ENCODE measurements around the gene OR2A42. TPM values are rescaled to one million over a fixed set of nuclear protein-coding genes. Genes with fewer than 3 reads are reported as not detected.
"Not testable (repeated sequence)": the region's sequence is repeated elsewhere in the genome, so short reads cannot be mapped to it uniquely, and the experiment has no call there.

OR2A42 gene
- total and polyA plus RNA-seq, 2 donors (not counting 1 experiment from before 2014, with no cell fraction given) = 0.10 to 0.31 TPM

DNA sequence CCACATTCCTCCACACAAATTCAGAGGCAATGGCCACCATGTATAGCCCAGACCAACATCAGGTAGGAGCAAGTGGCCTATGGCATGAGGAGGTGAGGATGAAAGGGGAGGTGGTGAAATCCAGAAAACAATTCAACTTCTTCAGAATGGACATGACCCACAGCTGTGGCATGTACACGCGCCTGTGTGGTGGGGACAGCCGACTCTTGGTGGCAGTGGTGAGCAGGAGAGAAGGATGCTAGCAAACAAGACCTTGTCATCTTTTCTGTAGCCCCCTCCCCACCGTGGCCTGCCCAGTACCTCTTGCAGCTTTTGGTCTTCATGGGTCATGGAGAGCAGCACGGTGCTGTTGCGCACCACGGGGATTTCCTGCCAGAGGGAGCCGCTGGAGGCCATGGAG, 42.6 kb upstream of the OR2A42 start:
- ATAC-seq (ENCODE audit: low read depth); intact Hi-C loops (cut with micrococcal nuclease); H3K4me1 ChIP-seq (ENCODE audit: control insufficient read depth in 2 of 2, insufficient read depth in 2 of 2, low read length in 2 of 2); H3K27ac Mint-ChIP-seq; H3K27me3 Mint-ChIP-seq; POLR2A ChIA-PET; H3K4me1 Mint-ChIP-seq; H3K36me3 ChIP-seq (replicated peaks in 1 of 2; ENCODE audit: control extremely low read depth in 1 of 2, control insufficient read depth in 1 of 2, extremely low read depth in 1 of 2, insufficient read depth in 2 of 2, low read length in 1 of 2); H3K4me2 ChIP-seq (replicated peaks; ENCODE audit: low read depth, low read length, poor library complexity, severe bottlenecking); H3K4me3 Mint-ChIP-seq; H3K27me3 ChIP-seq (replicated peaks in 1 of 4; ENCODE audit: control extremely low read depth in 1 of 4, control insufficient read depth in 3 of 4, insufficient read depth in 4 of 4, low read length in 3 of 4); H2AFZ ChIP-seq (ENCODE audit: insufficient read depth, low read depth, low read length, poor library complexity, severe bottlenecking); H3K27ac ChIP-seq (ENCODE audit: low read length in 2 of 2); H3K4me3 ChIP-seq (ENCODE audit: control extremely low read depth in 1 of 5, extremely low read depth in 1 of 5, insufficient read depth in 1 of 5, low read depth in 2 of 5, low read length in 4 of 5); H3K79me2 ChIP-seq (ENCODE audit: control insufficient read depth, insufficient read depth, low read length); DNase-seq; H3K9me3 ChIP-seq (ENCODE audit: control extremely low read depth in 1 of 3, control insufficient read depth in 2 of 3, insufficient read depth in 1 of 3, low read length in 2 of 3); H3K9ac ChIP-seq (ENCODE audit: low read length); H3K9me3 Mint-ChIP-seq (ENCODE audit: insufficient read depth); H4K20me1 ChIP-seq (ENCODE audit: control insufficient read depth, insufficient read depth, low read length, poor library complexity, severe bottlenecking); CTCF ChIA-PET: not testable (repeated sequence)
- no CpG with 5 or more reads among the region's 8 CpGs for WGBS (ENCODE audit: insufficient coverage)

DNA sequence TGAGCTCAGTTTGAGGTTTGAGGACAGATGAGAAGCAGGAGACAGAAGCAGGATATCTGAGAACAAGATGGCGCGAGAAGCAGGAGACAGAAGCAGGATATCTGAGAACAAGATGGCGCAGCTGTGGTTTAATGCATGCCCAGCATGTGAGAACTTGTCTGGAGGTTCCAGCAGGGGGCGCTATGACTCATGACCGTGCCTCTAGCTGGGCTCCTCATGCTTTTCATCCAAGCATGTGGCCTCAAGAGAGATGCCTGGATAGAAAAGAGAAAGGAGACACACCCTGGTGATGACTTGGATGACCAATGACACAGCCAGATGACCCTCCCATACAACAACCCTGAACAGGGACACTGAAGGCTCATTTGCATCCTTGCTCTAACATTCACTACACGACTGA, 40.6 kb upstream of the OR2A42 start:
- H4K20me1 ChIP-seq (ENCODE audit: control insufficient read depth, insufficient read depth, low read length, poor library complexity, severe bottlenecking); H3K4me3 Mint-ChIP-seq; intact Hi-C loops (cut with micrococcal nuclease); H3K27me3 ChIP-seq (replicated peaks in 1 of 4; ENCODE audit: control extremely low read depth in 1 of 4, control insufficient read depth in 3 of 4, insufficient read depth in 4 of 4, low read length in 3 of 4); ATAC-seq (ENCODE audit: low read depth); H3K4me1 Mint-ChIP-seq; H3K4me3 ChIP-seq (ENCODE audit: control extremely low read depth in 1 of 5, extremely low read depth in 1 of 5, insufficient read depth in 1 of 5, low read depth in 2 of 5, low read length in 4 of 5); H3K4me1 ChIP-seq (ENCODE audit: control insufficient read depth in 2 of 2, insufficient read depth in 2 of 2, low read length in 2 of 2); H3K9me3 ChIP-seq (ENCODE audit: control extremely low read depth in 1 of 3, control insufficient read depth in 2 of 3, insufficient read depth in 1 of 3, low read length in 2 of 3); H3K9me3 Mint-ChIP-seq (ENCODE audit: insufficient read depth); H3K27me3 Mint-ChIP-seq; H3K27ac ChIP-seq (ENCODE audit: low read length in 2 of 2); H2AFZ ChIP-seq (ENCODE audit: insufficient read depth, low read depth, low read length, poor library complexity, severe bottlenecking); DNase-seq; H3K27ac Mint-ChIP-seq; H3K79me2 ChIP-seq (ENCODE audit: control insufficient read depth, insufficient read depth, low read length); CTCF ChIA-PET; H3K4me2 ChIP-seq (replicated peaks; ENCODE audit: low read depth, low read length, poor library complexity, severe bottlenecking); H3K9ac ChIP-seq (ENCODE audit: low read length); POLR2A ChIA-PET; H3K36me3 ChIP-seq (replicated peaks in 1 of 2; ENCODE audit: control extremely low read depth in 1 of 2, control insufficient read depth in 1 of 2, extremely low read depth in 1 of 2, insufficient read depth in 2 of 2, low read length in 1 of 2): not testable (repeated sequence)
- 100% methylated on average over 2 of the region's 6 CpGs for WGBS (ENCODE audit: insufficient coverage)

DNA sequence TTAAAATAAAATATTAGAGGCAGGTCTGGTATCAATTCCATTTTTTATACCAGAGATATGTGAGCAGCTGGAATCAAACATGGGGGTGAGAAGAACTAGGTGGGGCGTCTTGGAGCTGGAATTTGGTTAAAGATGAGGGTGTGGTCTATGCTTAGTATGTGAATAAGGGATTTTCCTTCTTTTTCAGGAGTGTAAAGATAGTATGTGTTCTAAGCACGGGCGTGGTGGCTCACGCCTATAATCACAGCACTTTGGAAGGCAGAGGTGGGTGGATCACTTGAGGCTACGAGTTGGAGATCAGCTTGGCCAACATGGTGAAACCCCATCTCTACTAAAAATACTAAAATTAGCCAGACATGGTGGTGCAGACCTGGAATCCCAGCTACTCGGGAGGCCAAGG, 35.9 kb upstream of the OR2A42 start:
- H3K4me2 ChIP-seq (replicated peaks; ENCODE audit: low read depth, low read length, poor library complexity, severe bottlenecking); CTCF ChIA-PET; H3K9me3 Mint-ChIP-seq (ENCODE audit: insufficient read depth): not testable (repeated sequence)

DNA sequence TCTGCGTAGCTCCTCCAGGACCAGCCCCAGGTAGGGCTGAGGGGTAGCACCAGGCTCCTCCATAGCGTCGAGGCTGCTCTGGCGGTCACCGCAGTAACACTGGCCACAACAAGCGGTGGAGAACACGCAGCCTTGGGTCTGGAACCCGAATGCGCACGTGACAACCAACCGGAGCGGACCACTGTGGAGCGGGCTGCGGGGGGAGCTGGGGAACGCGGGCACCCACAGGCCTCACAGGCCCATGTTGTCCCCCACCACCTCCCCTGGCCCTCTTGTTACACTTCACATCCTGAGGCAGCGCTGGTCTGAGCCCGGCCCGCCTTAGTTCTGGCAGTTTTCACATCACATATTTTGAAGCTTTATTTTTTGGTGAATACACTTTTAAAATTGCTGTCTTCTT, 29.8 kb upstream of the OR2A42 start, which contains the start of gene CTAGE8:
TSS of gene CTAGE8 (minus strand) at position 101 of the 400 bp plus-strand sequence. CDS start at position 63, 38 bp downstream.
- H3K27me3 ChIP-seq (replicated peaks in 1 of 4; ENCODE audit: control extremely low read depth in 1 of 4, control insufficient read depth in 3 of 4, insufficient read depth in 4 of 4, low read length in 3 of 4); H2AFZ ChIP-seq (ENCODE audit: insufficient read depth, low read depth, low read length, poor library complexity, severe bottlenecking); CTCF ChIA-PET; H3K36me3 ChIP-seq (replicated peaks in 1 of 2; ENCODE audit: control extremely low read depth in 1 of 2, control insufficient read depth in 1 of 2, extremely low read depth in 1 of 2, insufficient read depth in 2 of 2, low read length in 1 of 2); H3K4me3 Mint-ChIP-seq; H3K9ac ChIP-seq (ENCODE audit: low read length); H3K4me2 ChIP-seq (replicated peaks; ENCODE audit: low read depth, low read length, poor library complexity, severe bottlenecking); H3K27me3 Mint-ChIP-seq; H4K20me1 ChIP-seq (ENCODE audit: control insufficient read depth, insufficient read depth, low read length, poor library complexity, severe bottlenecking); DNase-seq; H3K9me3 Mint-ChIP-seq (ENCODE audit: insufficient read depth); H3K79me2 ChIP-seq (ENCODE audit: control insufficient read depth, insufficient read depth, low read length); H3K27ac ChIP-seq (ENCODE audit: low read length in 2 of 2); H3K4me1 ChIP-seq (ENCODE audit: control insufficient read depth in 2 of 2, insufficient read depth in 2 of 2, low read length in 2 of 2); H3K4me1 Mint-ChIP-seq; intact Hi-C loops (cut with micrococcal nuclease); ATAC-seq (ENCODE audit: low read depth); H3K27ac Mint-ChIP-seq; H3K9me3 ChIP-seq (ENCODE audit: control extremely low read depth in 1 of 3, control insufficient read depth in 2 of 3, insufficient read depth in 1 of 3, low read length in 2 of 3); H3K4me3 ChIP-seq (ENCODE audit: control extremely low read depth in 1 of 5, extremely low read depth in 1 of 5, insufficient read depth in 1 of 5, low read depth in 2 of 5, low read length in 4 of 5); POLR2A ChIA-PET: not testable (repeated sequence)
- no CpG with 5 or more reads among the region's 19 CpGs for WGBS (ENCODE audit: insufficient coverage)

More for the DNA sequence above, 35.9 kb upstream of the OR2A42 start:
- H3K27me3 Mint-ChIP-seq; ATAC-seq (ENCODE audit: low read depth); H3K27me3 ChIP-seq (replicated peaks in 1 of 4; ENCODE audit: control extremely low read depth in 1 of 4, control insufficient read depth in 3 of 4, insufficient read depth in 4 of 4, low read length in 3 of 4); H4K20me1 ChIP-seq (ENCODE audit: control insufficient read depth, insufficient read depth, low read length, poor library complexity, severe bottlenecking); H3K9ac ChIP-seq (ENCODE audit: low read length); H3K4me1 ChIP-seq (ENCODE audit: control insufficient read depth in 2 of 2, insufficient read depth in 2 of 2, low read length in 2 of 2); H3K27ac Mint-ChIP-seq; H3K36me3 ChIP-seq (replicated peaks in 1 of 2; ENCODE audit: control extremely low read depth in 1 of 2, control insufficient read depth in 1 of 2, extremely low read depth in 1 of 2, insufficient read depth in 2 of 2, low read length in 1 of 2); H3K4me3 Mint-ChIP-seq; H2AFZ ChIP-seq (ENCODE audit: insufficient read depth, low read depth, low read length, poor library complexity, severe bottlenecking); H3K4me3 ChIP-seq (ENCODE audit: control extremely low read depth in 1 of 5, extremely low read depth in 1 of 5, insufficient read depth in 1 of 5, low read depth in 2 of 5, low read length in 4 of 5); intact Hi-C loops (cut with micrococcal nuclease); DNase-seq; H3K79me2 ChIP-seq (ENCODE audit: control insufficient read depth, insufficient read depth, low read length); H3K27ac ChIP-seq (ENCODE audit: low read length in 2 of 2); H3K9me3 ChIP-seq (ENCODE audit: control extremely low read depth in 1 of 3, control insufficient read depth in 2 of 3, insufficient read depth in 1 of 3, low read length in 2 of 3); H3K4me1 Mint-ChIP-seq; POLR2A ChIA-PET: not testable (repeated sequence)
- WGBS (ENCODE audit: insufficient coverage) = no CpG with 5 or more reads among the region's 6 CpGs
